Measurements from ENCODE around the gene CAMK2A. TPM values are rescaled to one million over a fixed set of nuclear protein-coding genes. Genes with fewer than 3 reads are reported as not detected.
A peak's percentile ranks its signal among the peaks of the same experiment; 100 is the strongest.
"Not testable (repeated sequence)": the region's sequence is repeated elsewhere in the genome, so short reads cannot be mapped to it uniquely, and the experiment has no call there.

CAMK2A gene
- total RNA-seq, 2 experiments from 2014 or later, result not detected

- H3K9me3 Mint-ChIP-seq (ENCODE audit: insufficient read depth), result no peaks in the 10 kb centered on the region
- H3K27ac Mint-ChIP-seq, result no peak overlapping the region
- peaks cover 2% of the 10 kb centered on the region for H3K27me3 Mint-ChIP-seq (ENCODE audit: low read depth)
- ChIA-PET POLR2A (no interaction called here), CTCF (no interaction called here)
- H3K4me1 Mint-ChIP-seq (ENCODE audit: low read depth), result no peaks in the 10 kb centered on the region
- no peak for ATAC-seq
- no peaks in the 10 kb centered on the region for H3K36me3 Mint-ChIP-seq (ENCODE audit: low read depth)
- no peak overlapping the region for H3K4me3 Mint-ChIP-seq
- DNase-seq, result no peak
Observed at GRCh38 chr5:150254363-150254762, 35.2 kb downstream of the CAMK2A start.

- no peak for ATAC-seq
- H3K9me3 Mint-ChIP-seq (ENCODE audit: insufficient read depth), result no peaks in the 10 kb centered on the region
- ChIA-PET CTCF (no interaction called here), POLR2A (no interaction called here)
- H3K27ac Mint-ChIP-seq, result peak overlapping the region; percentile 7
- no peaks in the 10 kb centered on the region for H3K4me1 Mint-ChIP-seq (ENCODE audit: low read depth)
- no peak overlapping the region for H3K4me3 Mint-ChIP-seq
- DNase-seq, result no peak
- peaks cover 2% of the 10 kb centered on the region for H3K27me3 Mint-ChIP-seq (ENCODE audit: low read depth)
- no peaks in the 10 kb centered on the region for H3K36me3 Mint-ChIP-seq (ENCODE audit: low read depth)
Observed at GRCh38 chr5:150253416-150254208, 36.0 kb downstream of the CAMK2A start.

GRCh38 chr5:150252489-150252888 lies 37.1 kb downstream of the CAMK2A start:
- no peak overlapping the region for H3K4me3 Mint-ChIP-seq
- no peaks in the 10 kb centered on the region for H3K9me3 Mint-ChIP-seq (ENCODE audit: insufficient read depth)
- peaks cover 2% of the 10 kb centered on the region for H3K27me3 Mint-ChIP-seq (ENCODE audit: low read depth)
- no peaks in the 10 kb centered on the region for H3K4me1 Mint-ChIP-seq (ENCODE audit: low read depth)
- ChIA-PET CTCF (no interaction called here), POLR2A (interaction anchor here (0.7 kb wide), 1 partner anchor 16 kb away, joined by 3 read pairs; no protein-coding TSS in a partner anchor)
- DNase-seq, result no peak
- H3K27ac Mint-ChIP-seq, result no peak overlapping the region
- ATAC-seq, result no peak
- H3K36me3 Mint-ChIP-seq (ENCODE audit: low read depth), result no peaks in the 10 kb centered on the region

- no peak for ATAC-seq
- Mint-ChIP-seq H3K27me3 (ENCODE audit: low read depth) (peaks cover 2% of the 10 kb centered on the region), H3K36me3 (ENCODE audit: low read depth) (no peaks in the 10 kb centered on the region), H3K4me1 (ENCODE audit: low read depth) (no peaks in the 10 kb centered on the region), H3K27ac (no peak overlapping the region), H3K4me3 (no peak overlapping the region), H3K9me3 (ENCODE audit: insufficient read depth) (no peaks in the 10 kb centered on the region)
- POLR2A ChIA-PET, result no interaction called here
- no peak for DNase-seq
- CTCF ChIA-PET, result no interaction called here
Observed at GRCh38 chr5:150251504-150251903, 38.1 kb downstream of the CAMK2A start.

- Mint-ChIP-seq H3K4me3 (no peak overlapping the region), H3K9me3 (ENCODE audit: insufficient read depth) (no peaks in the 10 kb centered on the region), H3K27ac (no peak overlapping the region), H3K27me3 (ENCODE audit: low read depth) (peaks cover 2% of the 10 kb centered on the region), H3K36me3 (ENCODE audit: low read depth) (no peaks in the 10 kb centered on the region), H3K4me1 (ENCODE audit: low read depth) (no peaks in the 10 kb centered on the region)
- no peak for ATAC-seq
- ChIA-PET CTCF (no interaction called here), POLR2A (no interaction called here)
- no peak for DNase-seq
Observed at GRCh38 chr5:150249744-150250143, 39.8 kb downstream of the CAMK2A start.

GRCh38 chr5:150248946-150249345 lies 40.6 kb downstream of the CAMK2A start:
- Mint-ChIP-seq H3K4me1 (ENCODE audit: low read depth) (no peaks in the 10 kb centered on the region), H3K36me3 (ENCODE audit: low read depth) (no peaks in the 10 kb centered on the region)

GRCh38 chr5:150248493-150248892 lies 41.1 kb downstream of the CAMK2A start:
- H3K27ac Mint-ChIP-seq; H3K36me3 Mint-ChIP-seq (ENCODE audit: low read depth); H3K4me3 Mint-ChIP-seq; H3K9me3 Mint-ChIP-seq (ENCODE audit: insufficient read depth); CTCF ChIA-PET; H3K4me1 Mint-ChIP-seq (ENCODE audit: low read depth); H3K27me3 Mint-ChIP-seq (ENCODE audit: low read depth); DNase-seq; POLR2A ChIA-PET; ATAC-seq: not testable (repeated sequence)

More at GRCh38 chr5:150248946-150249345, 40.6 kb downstream of the CAMK2A start:
- POLR2A ChIA-PET, result no interaction called here
- Mint-ChIP-seq H3K4me3 (no peak overlapping the region), H3K27ac (no peak overlapping the region), H3K9me3 (ENCODE audit: insufficient read depth) (no peaks in the 10 kb centered on the region), H3K27me3 (ENCODE audit: low read depth) (peaks cover under 1% of the 10 kb centered on the region)
- ATAC-seq, result no peak
- CTCF ChIA-PET, result no interaction called here
- DNase-seq, result no peak

GRCh38 chr5:150247726-150248125 lies 41.8 kb downstream of the CAMK2A start:
- POLR2A ChIA-PET, result no interaction called here
- DNase-seq, result no peak
- Mint-ChIP-seq H3K36me3 (ENCODE audit: low read depth) (no peaks in the 10 kb centered on the region), H3K27ac (no peak overlapping the region), H3K4me1 (ENCODE audit: low read depth) (no peaks in the 10 kb centered on the region), H3K9me3 (ENCODE audit: insufficient read depth) (no peaks in the 10 kb centered on the region), H3K27me3 (ENCODE audit: low read depth) (no peaks in the 10 kb centered on the region), H3K4me3 (no peak overlapping the region)
- CTCF ChIA-PET, result no interaction called here
- no peak for ATAC-seq

GRCh38 chr5:150246835-150247234 lies 42.7 kb downstream of the CAMK2A start:
- Mint-ChIP-seq H3K4me3 (no peak overlapping the region), H3K4me1 (ENCODE audit: low read depth) (no peaks in the 10 kb centered on the region), H3K27me3 (ENCODE audit: low read depth) (no peaks in the 10 kb centered on the region), H3K27ac (no peak overlapping the region), H3K9me3 (ENCODE audit: insufficient read depth) (no peaks in the 10 kb centered on the region), H3K36me3 (ENCODE audit: low read depth) (no peaks in the 10 kb centered on the region)
- ChIA-PET CTCF (no interaction called here), POLR2A (no interaction called here)
- ATAC-seq, result no peak
- DNase-seq, result no peak

GRCh38 chr5:150246429-150246828 lies 43.1 kb downstream of the CAMK2A start:
- no peaks in the 10 kb centered on the region for H3K4me1 Mint-ChIP-seq (ENCODE audit: low read depth)
- no peak overlapping the region for H3K27ac Mint-ChIP-seq
- H3K36me3 Mint-ChIP-seq (ENCODE audit: low read depth), result no peaks in the 10 kb centered on the region
- H3K27me3 Mint-ChIP-seq (ENCODE audit: low read depth), result no peaks in the 10 kb centered on the region
- CTCF ChIA-PET, result no interaction called here
- POLR2A ChIA-PET, result no interaction called here
- ATAC-seq (no peak), DNase-seq (no peak)
- no peaks in the 10 kb centered on the region for H3K9me3 Mint-ChIP-seq (ENCODE audit: insufficient read depth)
- no peak overlapping the region for H3K4me3 Mint-ChIP-seq

GRCh38 chr5:150245808-150246207 lies 43.8 kb downstream of the CAMK2A start:
- H3K4me3 Mint-ChIP-seq, result no peak overlapping the region
- H3K9me3 Mint-ChIP-seq (ENCODE audit: insufficient read depth), result no peaks in the 10 kb centered on the region
- H3K27me3 Mint-ChIP-seq (ENCODE audit: low read depth), result no peaks in the 10 kb centered on the region
- no peak overlapping the region for H3K27ac Mint-ChIP-seq
- no peaks in the 10 kb centered on the region for H3K4me1 Mint-ChIP-seq (ENCODE audit: low read depth)
- ATAC-seq (no peak), DNase-seq (no peak)
- ChIA-PET POLR2A (no interaction called here), CTCF (no interaction called here)
- H3K36me3 Mint-ChIP-seq (ENCODE audit: low read depth), result no peaks in the 10 kb centered on the region

GRCh38 chr5:150245111-150245789 lies 44.3 kb downstream of the CAMK2A start:
- no peak overlapping the region for H3K4me3 Mint-ChIP-seq
- no peaks in the 10 kb centered on the region for H3K36me3 Mint-ChIP-seq (ENCODE audit: low read depth)
- no peak overlapping the region for H3K27ac Mint-ChIP-seq
- DNase-seq, result no peak
- ATAC-seq, result no peak
- H3K27me3 Mint-ChIP-seq (ENCODE audit: low read depth), result no peaks in the 10 kb centered on the region
- H3K4me1 Mint-ChIP-seq (ENCODE audit: low read depth), result no peaks in the 10 kb centered on the region
- no peaks in the 10 kb centered on the region for H3K9me3 Mint-ChIP-seq (ENCODE audit: insufficient read depth)
- ChIA-PET POLR2A (no interaction called here), CTCF (no interaction called here)

All from activated CD8-positive, alpha-beta T cell treated with anti-CD3 and anti-CD28 coated beads, Interleukin-2, amount 10 ng/mL, durations not matched to agents 7 days and 5 days (primary cell).